Measurements from ENCODE around the gene UBR4.

DNA sequence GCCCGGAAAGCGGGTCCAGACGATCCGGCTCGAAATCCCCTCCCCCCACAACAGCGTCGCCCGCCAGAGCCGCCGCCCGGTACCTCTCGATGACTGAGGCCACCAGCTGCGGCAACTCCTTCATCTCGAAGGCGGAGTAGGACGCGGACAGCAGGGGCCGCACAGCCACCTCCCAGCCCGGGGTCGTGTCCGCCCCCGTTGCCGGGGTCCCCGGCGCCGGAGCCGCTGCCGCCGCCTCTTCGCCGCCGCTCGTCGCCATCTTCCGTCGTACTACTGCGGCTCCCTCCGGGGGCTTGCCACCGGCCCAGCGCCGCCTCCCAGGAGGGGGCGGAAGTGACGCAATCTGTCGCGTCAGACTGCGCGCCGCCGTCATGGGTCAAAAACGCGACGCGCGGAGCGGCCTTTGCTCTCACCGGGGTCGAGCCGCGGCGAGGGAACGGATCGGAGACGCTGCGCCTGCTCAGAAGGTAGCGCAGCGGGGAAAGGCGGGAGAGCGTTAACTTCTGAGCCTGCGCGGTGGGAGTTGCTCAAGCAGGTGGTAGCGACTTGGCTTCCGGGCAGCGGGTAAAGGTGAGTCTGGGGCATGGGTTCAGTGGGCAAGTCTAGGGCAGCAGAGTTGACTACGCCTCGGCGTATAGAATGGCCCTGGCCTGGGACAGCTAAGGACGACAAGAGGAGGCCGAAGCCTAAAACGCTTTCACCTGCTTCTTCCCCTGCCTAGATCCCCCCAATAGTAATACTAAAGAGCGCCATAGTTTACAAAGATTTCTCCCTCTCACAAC lies at the start of gene UBR4:
- TF ChIP-seq POLR2A (IDR thresholded peaks at IDR 0.05) (peak; percentile 84 to 95), CTCF (IDR thresholded peaks at IDR 0.05) (peak in 2 of 6 experiments; percentile 14 to 17)

Data from Peyer's patch (tissue), 4 donors.